CD4-positive, alpha-beta T cell treated with Interleukin-2 at 100 ng/mL for 4 hours (primary cell): Measurements from ENCODE around the gene MTFR1L.

Experiments
- DNase-seq: peaks from one replicate; pipeline ENCODE4 v3.0.0-alpha.2; 2020; ENCODE audit warnings: low spot score

Gene MTFR1L

DNA sequence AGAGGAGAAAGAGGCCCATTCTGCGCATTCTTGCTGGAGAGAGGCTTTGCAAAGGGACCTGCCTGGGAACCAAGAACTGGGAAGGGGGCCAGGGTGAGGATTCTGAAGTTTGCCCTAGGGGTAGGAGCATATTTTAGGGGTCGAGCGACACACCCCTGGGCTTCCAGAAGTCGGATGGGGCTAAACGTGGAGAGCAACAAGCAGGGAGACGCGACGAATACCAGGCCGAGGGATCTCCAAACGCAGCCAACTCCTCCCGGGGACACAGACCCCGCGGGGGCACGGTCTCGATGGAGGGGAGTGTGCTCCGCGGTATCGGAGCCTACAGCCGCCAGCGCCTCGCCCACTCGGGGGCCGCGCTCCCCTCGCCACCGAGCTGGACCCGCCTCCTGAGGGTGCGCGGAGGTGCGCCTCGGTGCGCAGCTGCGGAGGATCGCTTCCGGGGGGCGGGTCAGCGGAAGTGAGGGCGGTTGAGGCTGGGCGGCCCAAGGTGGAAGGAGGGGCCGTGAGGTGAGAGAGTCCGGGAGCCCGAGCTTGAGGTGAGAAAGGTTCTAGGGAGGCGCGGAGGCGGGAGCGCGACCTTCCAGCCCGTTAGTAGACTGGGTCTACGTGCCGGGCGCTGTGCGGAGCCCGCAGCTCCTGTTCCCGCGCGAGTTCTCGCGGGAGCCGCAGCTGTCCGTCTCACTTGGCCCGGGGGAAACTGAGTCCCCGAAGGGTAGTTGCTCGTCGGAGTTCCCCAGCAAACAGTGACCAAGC lies at the start of gene MTFR1L:
MTFR1L (plus strand) TSS at position 464 of the 756 bp plus-strand sequence. CDS start 3,151 bp downstream, outside the sequence.
- peak; percentile 92 for DNase-seq

DNA sequence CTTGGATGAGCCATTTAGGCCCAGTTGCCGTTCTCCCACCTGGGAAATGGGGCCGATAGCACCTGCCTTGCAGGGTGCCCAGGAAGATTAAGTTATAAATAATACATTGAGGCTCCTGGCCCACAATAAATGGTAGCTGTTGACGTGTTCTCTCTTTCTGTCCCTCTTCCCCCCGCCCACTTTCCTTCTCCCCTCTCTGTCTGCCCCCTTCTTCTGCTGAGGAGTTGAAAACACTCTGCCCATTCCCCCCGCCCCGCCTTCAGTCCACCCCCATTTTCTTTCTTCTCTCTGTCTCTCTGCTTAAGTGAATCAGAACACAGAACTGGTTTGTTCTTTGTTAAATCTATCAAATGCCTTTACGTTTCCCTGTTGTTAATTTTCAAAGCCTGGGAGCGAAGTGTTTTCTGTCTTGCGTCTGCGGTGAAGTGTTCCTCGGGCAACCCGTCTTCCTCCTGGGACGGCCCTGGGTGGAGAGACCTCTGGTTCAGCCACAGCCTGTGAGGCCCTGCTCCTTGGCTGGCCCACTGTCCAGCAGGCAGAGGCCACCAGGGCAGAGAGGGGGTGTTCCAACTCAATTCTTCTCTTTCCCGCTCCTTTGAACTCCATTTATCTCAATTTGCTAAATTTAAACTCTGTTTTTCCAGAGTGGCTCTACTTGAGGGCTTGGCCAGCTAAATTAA lies 49.1 kb upstream of the MTFR1L start:
- DNase-seq: no peak

DNA sequence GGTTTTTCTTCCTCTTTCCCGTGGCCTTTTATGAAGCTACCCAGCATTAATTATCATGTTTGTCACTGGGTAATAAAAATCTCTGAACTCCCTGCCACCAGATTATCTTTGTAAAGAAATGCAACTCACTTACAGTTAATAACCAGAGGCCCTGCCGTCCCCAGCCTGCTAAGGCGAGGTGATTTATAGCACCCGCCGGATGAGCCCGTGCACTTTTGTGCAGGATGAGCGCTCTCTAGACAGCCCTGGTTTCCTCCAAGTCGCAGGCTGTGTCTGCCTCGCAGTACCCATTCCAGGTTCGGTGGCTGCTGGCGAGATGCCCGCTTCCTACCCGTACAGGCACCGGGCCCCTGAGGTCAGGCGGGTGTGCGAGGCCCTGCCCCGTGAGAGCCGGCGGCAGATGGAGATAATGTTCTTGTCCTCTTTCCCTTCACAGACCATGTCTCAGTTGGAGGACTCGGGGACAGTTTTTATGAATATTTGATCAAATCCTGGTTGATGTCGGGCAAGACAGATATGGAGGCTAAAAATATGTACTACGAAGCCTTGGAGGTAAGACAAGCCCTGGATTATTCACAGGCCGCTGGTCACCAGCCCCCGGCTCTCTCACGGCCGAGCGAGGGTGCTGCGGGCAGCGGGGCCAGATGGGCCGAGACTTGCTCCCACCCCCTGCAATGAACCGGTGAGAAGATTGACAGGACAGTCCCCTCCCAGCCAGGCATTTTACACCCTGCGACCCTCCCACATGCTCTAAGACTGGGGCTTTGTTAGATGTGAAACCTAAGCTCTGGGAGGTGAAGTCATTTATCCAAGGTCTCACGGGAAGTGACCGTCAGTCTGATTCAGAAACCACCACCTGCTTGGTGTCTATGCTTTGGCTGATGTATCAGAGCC lies 48.3 kb upstream of the MTFR1L start:
- peak; percentile 7 for DNase-seq

DNA sequence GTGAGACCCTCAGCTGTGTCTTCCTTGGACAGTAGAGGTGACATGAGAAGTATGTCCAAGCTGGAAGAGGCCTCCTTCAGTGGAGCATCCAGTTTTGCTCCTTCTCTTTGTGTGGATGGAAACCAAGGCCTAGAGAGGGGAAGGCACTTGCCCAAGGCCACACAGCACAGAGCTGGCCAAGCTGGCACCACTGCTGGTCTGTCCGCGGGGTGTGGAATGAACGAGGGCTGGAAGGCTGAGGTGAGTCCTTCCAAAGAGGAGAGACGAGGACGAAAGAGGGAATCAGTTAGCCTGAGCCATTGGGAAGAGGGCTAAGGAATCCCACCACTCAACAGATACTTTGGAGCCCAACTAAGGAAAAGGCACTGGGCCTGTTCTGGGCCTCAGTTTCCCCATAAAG lies 47.6 kb upstream of the MTFR1L start:
- DNase-seq: no peak

DNA sequence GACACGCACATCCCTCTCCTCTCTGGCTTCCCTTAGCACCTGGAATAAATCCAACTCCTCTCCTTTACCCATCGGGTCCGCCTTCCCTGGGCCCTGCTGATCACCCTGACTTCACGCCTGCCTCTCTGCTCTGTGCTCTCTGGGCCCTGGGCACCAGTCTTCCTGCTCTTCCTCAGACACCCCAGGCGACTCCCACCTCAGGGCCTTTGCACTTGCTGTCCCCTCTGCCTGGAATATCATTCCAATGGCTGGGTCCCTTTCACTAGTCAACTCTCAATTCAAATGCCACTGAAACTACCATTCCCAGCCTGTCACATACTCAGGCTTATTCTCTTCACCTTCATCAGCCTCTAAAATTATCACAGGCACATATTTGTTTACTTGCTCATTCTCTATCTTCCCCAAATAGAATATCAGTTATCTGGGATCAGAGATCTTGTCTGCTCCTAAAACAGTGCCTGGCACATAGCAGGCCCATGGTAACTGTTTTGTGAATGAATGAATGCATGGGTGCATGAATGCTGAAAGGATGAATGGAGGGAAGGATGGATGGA lies 47.0 kb upstream of the MTFR1L start:
- DNase-seq: no peak

DNA sequence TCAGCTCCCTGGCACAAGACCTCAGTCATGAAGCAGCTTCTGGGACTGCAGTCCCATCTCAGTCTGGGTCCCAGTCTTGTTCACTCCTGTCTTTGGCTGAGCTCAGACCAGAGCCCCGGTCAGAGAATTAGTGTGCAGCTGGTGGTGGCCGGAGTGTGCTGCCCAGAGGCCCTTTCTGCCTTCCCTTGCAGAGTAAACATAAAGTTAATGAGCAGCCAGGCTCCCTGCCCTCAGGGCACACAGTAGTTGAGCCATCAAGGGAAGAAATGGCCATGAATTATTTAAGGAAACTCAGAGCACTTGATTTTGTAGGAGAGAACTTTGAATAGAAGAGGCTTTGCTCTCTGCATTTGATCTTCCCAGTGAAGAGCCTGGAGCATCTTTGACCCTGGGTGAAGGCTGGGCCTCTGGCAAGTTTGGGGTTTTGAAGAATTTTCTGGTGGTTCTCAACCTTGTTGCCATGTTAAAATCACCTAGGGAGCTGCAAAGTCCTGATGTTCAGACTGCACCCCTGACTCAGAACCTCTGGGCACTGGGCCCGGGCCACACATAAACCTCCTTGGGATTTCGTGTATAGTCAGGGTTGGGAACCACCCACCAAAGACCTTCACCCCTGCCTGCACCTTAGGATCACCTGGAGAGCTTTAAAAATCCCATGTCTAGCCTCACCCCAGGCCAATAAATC lies 46.2 kb upstream of the MTFR1L start:
- DNase-seq: no peak

DNA sequence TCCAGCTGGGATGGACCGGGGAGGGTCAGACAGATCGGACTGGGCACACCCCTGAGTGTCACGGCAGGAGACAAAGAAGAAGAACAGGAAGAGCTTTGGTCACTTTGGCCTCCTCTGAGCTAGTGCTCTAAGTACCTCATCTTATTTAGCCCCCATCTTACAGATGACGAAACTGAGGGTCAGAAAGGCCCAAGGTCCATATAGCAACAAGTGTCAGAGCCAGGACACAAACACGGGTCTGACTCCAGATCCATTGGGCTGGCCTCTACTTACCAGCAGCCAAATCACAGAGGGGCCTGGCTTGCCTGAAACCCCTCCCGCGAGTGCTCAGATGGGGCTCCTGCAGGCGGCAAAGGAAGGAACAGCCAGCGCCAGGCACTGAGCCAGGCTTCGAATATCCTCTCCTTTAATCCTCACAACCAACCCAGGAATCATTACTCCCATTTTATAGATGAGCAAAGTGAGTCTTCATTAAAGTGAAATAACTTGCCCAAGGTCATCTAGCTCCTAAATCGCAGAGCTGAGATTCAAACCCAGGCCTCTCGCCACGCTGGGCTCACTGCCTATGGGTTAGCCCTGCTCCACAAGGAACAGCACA lies 45.4 kb upstream of the MTFR1L start:
- no peak for DNase-seq

DNA sequence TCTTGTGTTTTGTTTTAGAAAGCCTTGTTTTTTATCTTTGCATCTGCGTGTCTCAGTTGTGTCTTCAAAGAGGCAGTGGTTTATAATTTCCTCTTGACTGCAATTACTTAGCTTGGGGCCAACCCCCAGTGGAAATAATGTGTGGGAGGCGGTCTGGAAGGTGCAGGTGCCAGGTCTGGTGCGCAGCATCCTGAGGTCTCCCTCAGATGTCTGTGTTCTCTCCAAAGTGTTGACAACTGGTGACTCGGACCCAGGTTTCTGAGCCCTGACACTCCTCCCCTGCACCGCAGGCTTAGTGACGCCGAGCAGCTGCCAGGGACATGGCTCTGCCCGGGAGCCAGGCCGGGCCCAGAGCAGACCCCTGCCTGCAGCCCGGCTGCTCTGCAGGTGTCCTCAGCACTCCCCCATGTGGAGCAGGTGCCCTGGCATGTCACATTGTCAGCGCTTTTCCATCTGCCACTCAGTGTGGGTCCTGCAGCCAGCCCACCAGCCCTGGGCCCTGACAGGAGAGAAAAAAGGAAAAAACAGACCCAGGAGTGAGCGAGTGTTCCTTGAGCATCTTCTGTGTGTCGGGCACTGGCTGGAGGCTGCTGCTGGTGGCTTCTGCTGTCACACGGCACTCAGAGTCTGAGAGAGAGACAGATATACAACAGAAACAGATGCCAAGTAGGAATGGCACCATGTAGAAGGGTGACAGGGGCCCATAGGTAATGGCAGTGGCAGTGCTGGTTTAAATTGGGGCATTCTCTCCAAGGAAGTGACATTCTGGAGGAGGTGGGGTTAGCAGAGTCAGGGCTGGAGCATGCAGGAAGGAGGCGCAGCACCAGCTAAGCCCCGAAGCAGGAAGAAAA lies 44.6 kb upstream of the MTFR1L start:
- DNase-seq: peak; percentile 88

DNA sequence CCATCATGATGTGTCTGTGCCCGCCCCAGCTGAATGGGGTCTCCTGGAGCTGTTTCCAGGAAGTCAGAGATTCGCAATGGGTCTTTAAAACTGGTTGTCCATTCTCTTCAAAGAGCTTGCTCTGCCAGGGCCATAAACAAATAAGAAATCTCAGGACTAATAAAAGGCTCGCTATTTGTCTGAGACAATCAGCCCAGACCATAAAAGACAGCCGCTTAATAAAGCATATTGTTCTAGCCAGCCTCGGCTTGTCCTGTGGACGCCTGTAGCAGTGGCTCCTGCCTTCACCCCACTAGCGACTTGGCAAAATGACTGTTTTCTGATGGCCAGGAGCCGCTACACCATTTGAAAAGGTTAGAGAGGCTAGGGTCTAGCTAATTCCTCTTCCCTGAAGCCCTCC lies 40.4 kb upstream of the MTFR1L start:
- no peak for DNase-seq

DNA sequence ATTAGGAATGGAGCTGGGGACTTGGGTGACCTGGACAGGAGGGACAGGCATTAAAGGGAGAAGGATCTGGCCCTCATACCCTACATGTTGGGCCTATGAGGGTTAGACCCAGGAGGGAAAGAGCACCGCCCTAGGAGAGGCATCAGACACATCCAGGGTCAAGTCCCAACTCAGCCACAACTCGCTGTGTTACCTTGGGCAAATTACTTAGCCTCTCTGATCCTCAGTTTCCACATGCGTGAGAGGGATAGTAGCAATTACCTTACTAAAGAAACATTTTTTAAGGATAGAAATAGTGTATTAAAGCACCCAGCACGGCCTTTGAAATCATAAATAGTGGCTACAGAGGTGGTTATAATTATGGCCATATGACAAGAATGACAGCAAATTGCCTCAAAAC lies 39.9 kb upstream of the MTFR1L start:
- DNase-seq: no peak

DNA sequence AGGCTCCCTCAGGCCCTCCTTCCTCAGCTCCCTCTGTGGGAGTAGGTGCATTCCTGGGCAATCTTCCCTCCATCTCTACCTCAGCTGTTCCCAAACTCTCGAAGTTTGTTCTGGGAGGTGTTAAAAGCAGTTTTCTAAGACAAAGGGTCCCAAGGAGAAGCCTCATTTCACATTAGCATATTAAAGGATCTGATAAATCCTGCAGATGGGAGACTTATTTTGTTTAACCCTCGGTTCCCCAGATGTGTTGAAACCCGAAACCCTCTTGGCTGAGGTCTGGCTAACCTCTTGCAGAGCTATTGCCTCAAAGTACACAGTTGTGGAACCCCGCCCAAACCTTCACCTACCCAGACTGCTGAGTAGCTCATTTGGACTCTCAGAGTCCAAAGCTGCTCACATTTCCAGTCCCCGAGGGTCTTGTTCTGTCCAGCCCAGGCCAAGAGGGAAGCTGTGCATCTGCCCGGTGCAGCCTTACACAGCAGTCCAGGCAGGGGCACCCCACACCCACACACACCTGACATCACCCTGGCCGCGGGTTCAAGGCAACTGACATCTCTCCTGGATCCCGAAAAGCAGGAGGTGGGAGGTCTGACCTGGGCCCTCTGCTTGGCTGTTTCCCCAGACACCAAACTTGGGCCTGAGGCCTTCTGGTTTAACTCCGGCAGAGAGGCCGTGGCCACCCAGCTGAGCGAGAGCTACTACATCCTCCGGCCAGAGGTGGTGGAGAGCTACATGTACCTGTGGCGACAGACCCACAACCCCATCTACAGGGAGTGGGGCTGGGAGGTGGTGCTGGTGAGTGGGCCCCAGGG lies 39.2 kb upstream of the MTFR1L start:
- no peak for DNase-seq

DNA sequence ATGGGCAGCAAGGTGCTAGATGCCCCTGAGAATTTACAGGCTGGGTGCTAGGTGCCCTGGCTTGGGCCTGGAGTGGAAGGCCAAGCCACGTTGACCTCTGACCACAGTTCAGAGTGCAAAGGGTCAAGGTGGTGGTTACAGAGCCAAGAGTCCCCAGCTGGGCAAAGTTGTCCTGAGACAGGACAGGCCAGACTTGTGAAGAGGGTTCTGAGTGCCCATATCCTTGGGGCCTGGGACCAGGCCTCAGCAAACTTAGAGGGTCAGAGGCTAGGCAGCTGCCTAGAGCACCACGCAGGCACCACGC lies 38.7 kb upstream of the MTFR1L start:
- DNase-seq: no peak

DNA sequence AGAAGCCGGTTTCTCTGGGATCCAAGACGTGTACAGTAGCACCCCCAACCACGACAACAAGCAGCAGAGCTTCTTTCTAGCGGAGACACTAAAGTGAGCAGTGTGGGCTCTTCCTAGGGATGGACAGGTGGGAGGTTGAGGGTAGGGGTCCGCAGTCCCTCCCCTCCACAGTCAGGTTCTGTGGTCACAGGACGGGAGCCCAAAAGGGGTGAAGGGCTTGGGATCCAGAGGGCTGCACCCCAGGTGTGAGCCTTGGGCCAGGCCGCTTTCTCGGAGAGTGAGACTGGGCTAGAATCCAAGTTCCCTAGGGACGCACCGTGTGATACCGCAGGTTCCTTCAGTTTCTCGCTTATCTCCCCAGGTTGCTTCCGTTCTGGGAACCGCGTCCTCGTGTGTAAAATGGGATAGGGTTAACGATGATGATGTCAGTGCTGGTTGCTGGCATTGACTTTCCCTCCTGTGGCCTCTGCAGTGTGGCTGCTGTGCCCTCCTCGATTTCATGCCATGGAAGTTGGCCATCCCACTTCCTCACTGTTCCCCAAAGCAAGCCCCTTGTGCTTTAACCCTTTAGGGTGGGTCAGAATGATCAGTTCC lies 37.0 kb upstream of the MTFR1L start:
- no peak for DNase-seq

DNA sequence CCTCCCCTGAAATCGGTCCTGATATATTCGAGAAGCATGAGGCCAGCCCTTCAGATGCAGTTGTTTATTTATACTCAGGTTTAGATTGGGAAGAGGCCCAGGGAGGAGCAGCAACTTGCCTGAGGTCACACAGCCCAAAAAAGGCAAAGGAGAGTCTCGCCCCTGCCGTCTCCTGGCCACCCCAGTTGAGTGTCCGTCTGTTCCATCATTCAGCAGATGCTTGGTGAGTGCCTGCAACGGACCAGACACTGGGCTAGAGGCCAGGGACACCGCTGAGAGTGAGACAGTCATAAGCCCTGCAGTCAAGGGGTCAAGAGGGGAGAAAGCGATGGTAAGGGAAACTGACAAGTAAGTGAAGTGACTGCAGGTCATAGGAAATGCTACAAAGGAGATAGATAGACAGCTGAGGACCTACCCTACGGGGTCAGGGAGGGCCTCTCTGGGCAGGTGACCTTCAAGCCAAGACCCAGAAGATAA lies 35.1 kb upstream of the MTFR1L start:
- no peak for DNase-seq

DNA sequence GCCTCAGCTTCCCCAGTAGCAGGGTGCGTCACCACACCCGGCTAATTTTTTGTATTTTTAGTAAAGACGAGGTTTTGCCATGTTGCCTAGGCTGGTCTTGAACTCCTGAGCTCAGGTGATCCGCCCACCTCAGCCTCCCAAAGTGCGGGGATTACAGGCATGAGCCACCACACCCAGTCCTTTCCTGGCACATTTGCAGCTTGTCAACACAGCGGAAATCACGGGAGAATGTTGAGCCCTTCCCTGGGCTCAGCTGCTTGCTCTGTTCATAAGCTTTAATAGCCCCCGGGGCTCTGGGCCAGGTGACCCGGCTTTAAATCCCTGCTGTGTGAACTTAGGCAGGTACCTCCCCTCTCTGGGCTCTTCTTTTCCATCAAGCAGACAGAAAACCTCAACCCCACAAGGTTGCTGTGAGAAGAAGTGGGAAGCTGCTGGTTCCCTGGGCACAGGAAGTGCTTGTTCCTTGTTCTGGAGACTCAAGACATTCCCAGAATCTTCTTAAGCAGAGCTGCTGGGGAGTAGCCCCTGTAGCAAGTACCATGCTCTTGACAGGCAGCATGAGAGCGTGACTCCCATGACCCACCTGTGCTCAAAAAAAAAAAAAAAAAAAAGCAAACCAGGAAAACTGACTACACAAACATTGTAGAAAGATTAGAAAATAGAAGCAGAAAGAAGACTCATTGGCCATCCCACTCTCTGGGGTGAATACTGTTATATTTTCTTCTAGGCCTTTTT lies 34.3 kb upstream of the MTFR1L start:
- no peak for DNase-seq

DNA sequence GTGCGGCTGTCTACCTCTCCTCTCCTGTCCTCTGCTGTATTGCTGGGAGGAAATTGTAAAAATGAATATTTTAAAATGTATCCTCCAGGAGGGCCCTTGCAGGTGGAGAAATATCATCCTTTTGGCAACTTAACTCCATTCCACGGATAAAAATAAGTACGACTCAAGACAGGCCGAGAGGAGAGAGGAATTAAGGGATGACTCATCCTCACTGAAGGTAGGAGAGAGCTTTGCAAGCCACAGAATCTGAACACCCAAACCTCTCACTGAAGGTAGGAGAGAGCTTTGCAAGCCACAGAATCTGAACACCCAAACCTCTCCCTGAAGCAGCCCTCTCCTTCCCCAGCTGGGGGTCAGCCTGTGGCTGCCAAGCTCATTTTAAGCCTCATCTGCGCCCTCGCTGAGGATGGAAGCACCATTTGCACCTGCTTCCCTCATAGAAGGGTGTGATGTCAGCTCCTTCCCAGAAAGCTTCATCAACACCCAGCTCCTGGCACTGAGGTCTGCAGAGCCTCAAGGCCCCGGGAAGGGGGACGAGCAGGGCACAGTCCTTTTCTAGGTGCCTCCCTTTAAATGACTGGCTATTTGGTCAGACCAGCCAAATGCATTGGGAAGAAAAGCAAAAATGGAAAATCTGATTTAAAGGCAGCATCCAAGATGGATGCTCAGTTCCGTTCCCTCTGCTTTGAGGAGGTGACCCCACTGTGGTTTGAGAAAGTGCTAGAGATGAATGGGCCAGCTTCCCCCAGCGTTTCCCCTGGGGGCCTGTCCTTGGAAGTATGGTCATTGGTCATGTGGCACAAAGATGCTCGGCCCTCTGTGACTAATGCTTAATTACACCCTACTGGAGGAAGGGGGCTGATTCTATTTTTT lies 32.6 kb upstream of the MTFR1L start:
- DNase-seq: no peak

DNA sequence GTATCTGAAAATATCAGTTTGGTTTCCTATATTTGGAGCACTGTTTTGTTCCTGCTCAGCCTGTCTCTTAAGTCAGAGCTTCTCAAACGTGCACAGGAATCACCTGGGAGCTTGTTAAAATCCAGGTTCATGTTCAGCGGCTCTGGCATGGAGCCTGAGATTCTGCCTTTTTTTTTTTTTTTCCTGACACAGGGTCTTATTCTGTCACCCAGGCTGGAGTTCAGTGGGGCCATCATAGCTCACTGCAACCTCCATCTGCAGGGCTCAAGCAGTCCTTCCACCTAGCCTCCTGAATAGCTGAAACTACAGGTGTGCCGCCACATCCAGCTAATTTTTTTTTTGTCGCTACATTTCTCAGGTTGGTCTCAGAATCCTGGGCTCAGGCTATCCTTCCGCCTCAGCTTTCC lies 32.0 kb upstream of the MTFR1L start:
- no peak for DNase-seq

DNA sequence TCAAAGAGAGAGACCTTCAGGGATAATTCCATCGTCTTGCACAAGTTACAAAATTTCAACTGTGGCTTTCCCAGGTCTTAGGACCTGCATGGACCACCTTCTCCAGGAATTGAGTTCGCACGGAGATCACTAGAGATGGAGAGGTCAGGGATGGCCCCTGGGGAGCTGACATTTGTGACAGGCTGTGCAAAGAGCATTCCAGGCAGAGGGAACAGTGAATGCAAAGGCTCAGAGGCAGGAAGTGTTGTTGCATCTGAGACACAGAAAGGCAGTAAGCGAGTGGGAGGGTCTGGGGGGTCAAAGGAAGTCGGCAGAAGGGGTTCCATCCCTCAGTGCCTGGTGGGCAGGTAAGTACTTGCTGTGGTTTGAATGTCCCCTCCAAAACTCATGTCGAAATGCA lies 29.3 kb upstream of the MTFR1L start:
- DNase-seq: no peak
